ENCODE data around the gene ROR2.

ROR2 gene

DNA sequence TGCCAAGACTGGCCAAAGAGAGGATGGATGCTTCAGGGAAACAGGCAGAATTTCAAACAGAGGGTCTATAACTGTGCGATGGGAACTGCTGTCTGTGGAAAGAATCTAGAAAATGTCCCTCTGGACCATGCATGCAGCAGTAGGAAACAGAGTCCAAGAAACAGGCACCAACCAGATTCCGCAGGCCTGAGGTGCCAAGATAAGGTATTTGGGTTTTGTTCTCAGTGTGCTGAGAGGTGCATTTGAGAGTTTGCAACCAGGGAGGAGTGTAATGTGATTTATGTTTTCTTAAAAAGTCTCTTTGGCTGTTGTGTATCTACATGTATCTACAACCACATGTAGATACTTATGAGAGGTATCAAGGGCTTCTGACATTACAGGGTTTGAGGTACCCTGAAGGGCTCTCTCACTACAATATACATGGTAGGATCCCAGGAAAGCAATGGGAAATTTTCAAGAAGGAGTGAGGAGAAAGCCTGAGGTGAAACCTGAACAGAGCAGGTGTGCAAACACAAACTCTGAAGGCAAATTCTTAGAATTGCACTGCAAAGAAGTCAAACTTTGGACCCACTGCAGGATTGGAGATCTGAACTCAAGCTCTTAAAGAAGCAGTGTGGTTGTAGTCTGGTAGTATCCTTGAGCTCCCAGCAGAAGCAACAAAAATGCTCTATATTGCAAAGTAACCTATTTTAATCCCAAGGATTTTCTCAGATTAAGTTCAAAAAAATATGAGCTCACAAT is 343.6 kb downstream of the ROR2 start:
- H3K36me3 ChIP-seq (ENCODE audit: insufficient read depth, low read length), result no peaks in the 10 kb centered on the region
- H3K4me2 ChIP-seq (ENCODE audit: low read length), result no peak overlapping the region
- no peaks in the 10 kb centered on the region for H3K27me3 ChIP-seq (ENCODE audit: control insufficient read depth, insufficient read depth, low read length)
- H3K4me3 ChIP-seq (ENCODE audit: low read length), result no peak overlapping the region
- H3K9me3 ChIP-seq (replicated peaks; ENCODE audit: low read length), result no peaks in the 10 kb centered on the region
- no peak overlapping the region for H3K9ac ChIP-seq (ENCODE audit: low read depth, low read length)
- H3K4me1 ChIP-seq (ENCODE audit: control insufficient read depth, insufficient read depth, low read length), result no peaks in the 10 kb centered on the region

DNA sequence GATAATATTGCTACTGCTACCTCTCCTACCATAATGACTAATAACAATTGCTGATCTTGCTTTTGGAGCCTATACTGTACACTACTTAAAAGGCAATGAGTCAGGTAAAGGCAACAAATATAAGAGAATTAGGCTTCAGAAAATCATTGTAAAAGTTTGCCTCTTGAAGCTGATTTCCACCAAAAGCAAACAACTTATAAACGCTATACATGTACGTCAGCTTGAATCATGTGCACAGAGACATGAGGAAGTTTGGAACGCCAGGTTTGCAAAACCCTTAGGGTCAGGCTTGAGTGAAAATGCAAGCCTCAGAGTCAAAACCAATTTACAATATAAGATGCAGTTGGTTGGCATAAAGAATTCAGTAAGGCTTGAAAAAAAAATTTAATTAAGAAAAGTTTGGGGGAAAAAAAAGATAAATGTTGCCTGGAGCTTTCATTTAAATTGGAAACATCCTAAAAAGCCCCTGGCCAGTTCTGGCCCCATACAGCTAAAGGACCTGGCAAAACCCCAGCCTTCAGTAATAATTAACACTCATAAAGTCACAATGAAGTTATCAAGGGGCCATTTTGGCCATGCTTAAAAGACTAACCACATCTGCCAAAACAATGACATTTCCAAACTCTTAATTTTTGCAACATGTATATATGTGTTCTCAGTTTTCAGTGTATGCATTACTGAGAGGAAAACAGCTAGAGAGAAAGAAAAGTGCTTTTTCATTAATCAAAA is 345.4 kb downstream of the ROR2 start:
- H3K4me2 ChIP-seq (ENCODE audit: low read length), result no peak overlapping the region
- H3K4me3 ChIP-seq (ENCODE audit: low read length), result no peak overlapping the region
- no peaks in the 10 kb centered on the region for H3K9me3 ChIP-seq (replicated peaks; ENCODE audit: low read length)
- no peak overlapping the region for H3K9ac ChIP-seq (ENCODE audit: low read depth, low read length)
- H3K36me3 ChIP-seq (ENCODE audit: insufficient read depth, low read length), result no peaks in the 10 kb centered on the region
- no peaks in the 10 kb centered on the region for H3K4me1 ChIP-seq (ENCODE audit: control insufficient read depth, insufficient read depth, low read length)
- H3K27me3 ChIP-seq (ENCODE audit: control insufficient read depth, insufficient read depth, low read length), result no peaks in the 10 kb centered on the region

DNA sequence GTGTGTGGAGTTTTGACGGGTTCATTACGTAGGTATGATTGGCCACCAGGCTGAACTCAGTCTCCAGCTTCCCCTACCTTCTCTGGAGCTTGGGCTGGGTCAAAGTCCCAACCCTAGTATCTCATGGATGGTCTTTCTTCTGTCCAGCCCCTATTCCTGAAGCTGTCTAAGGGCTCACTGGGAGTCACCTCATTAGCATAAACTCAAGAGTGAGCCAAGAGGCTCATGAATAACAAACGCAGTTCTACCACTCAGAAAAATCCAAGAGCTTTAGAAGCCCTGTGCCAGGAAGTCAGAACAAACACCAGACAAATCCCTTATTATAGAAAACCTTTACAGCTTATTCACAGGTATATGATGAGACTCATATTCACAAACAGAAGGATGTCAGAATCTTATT is 346.1 kb downstream of the ROR2 start:
- Histone ChIP-seq H3K9ac (ENCODE audit: low read depth, low read length) (no peak overlapping the region), H3K27me3 (ENCODE audit: control insufficient read depth, insufficient read depth, low read length) (no peaks in the 10 kb centered on the region), H3K4me3 (ENCODE audit: low read length) (no peak overlapping the region), H3K4me2 (ENCODE audit: low read length) (no peak overlapping the region), H3K36me3 (ENCODE audit: insufficient read depth, low read length) (no peaks in the 10 kb centered on the region), H3K4me1 (ENCODE audit: control insufficient read depth, insufficient read depth, low read length) (no peaks in the 10 kb centered on the region), H3K9me3 (replicated peaks; ENCODE audit: low read length) (no peaks in the 10 kb centered on the region)

DNA sequence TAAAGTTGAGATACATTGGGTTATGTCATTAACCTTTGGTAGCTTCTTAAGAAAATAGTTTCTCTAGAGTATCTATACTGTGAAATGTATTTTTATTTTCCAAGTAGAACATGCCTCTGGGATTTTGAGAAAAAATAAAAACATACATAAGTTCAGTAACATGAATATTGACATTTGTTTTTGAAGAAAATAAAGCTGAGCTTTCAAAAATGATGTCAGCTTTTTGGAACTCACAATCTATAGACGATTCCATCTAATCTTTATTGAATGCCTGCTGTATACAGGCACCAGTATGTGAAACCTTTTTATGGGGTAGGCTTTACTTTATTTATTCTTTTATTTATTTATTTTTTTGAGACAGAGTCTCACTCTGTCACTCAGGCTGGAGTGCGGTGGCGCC is 350.5 kb downstream of the ROR2 start:
- H3K27me3 ChIP-seq (ENCODE audit: control insufficient read depth, insufficient read depth, low read length), result no peaks in the 10 kb centered on the region
- H3K4me3 ChIP-seq (ENCODE audit: low read length), result no peak overlapping the region
- no peak overlapping the region for H3K4me2 ChIP-seq (ENCODE audit: low read length)
- H3K9ac ChIP-seq (ENCODE audit: low read depth, low read length), result no peak overlapping the region
- no peaks in the 10 kb centered on the region for H3K9me3 ChIP-seq (replicated peaks; ENCODE audit: low read length)
- no peaks in the 10 kb centered on the region for H3K36me3 ChIP-seq (ENCODE audit: insufficient read depth, low read length)
- H3K4me1 ChIP-seq (ENCODE audit: control insufficient read depth, insufficient read depth, low read length), result no peaks in the 10 kb centered on the region

DNA sequence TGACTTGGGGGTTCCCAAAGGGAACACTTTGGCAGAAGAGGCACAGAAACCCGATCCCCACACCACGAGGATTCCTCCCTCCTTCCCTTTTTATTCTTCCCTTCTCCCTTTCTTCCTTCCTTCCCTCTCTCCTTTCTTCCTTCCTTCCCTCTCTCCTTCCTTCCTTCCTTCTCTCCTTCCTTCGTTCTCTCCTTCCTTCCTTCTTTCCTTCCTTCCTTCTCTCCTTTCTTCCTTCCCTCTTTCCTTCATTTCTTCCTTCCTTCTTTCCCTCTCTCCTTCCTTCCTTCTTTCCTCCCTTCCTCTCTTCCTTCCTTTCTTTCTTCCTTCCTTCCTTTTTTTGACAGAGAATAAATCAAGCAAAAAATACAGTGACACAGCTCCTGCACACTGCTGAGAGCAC is 358.4 kb downstream of the ROR2 start:
- Histone ChIP-seq H3K4me2 (ENCODE audit: low read length) (no peak overlapping the region), H3K27me3 (ENCODE audit: control insufficient read depth, insufficient read depth, low read length) (peaks cover 8% of the 10 kb centered on the region), H3K9me3 (replicated peaks; ENCODE audit: low read length) (no peaks in the 10 kb centered on the region), H3K36me3 (ENCODE audit: insufficient read depth, low read length) (no peaks in the 10 kb centered on the region), H3K4me3 (ENCODE audit: low read length) (no peak overlapping the region), H3K4me1 (ENCODE audit: control insufficient read depth, insufficient read depth, low read length) (no peaks in the 10 kb centered on the region), H3K9ac (ENCODE audit: low read depth, low read length) (no peak overlapping the region)

DNA sequence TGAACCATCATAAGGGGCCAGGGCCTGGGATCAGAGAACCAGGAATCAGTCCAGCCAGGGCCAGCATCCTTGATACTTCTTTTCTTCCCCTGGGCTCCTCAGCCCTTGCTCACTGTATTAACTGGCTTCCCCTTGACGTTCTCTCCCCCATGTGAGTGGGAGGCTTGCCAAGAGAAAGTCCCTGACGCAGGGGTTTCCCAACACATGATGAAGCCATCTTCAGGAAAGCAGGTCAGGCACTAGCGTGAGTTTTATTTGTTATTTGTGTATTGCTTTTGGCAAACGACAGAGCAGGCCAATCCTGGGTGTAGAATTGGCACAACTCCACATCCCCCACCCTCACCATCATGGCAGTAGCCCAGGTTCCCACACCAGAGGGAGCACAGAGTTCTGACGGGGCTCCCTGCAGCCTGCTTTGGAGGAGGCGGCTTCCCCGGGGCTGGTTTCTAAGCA is 360.9 kb downstream of the ROR2 start:
- H3K4me3 ChIP-seq (ENCODE audit: low read length), result no peak overlapping the region
- H3K36me3 ChIP-seq (ENCODE audit: insufficient read depth, low read length), result no peaks in the 10 kb centered on the region
- peaks cover 8% of the 10 kb centered on the region for H3K27me3 ChIP-seq (ENCODE audit: control insufficient read depth, insufficient read depth, low read length)
- H3K9me3 ChIP-seq (replicated peaks; ENCODE audit: low read length), result no peaks in the 10 kb centered on the region
- no peak overlapping the region for H3K4me2 ChIP-seq (ENCODE audit: low read length)
- H3K9ac ChIP-seq (ENCODE audit: low read depth, low read length), result no peak overlapping the region
- no peaks in the 10 kb centered on the region for H3K4me1 ChIP-seq (ENCODE audit: control insufficient read depth, insufficient read depth, low read length)

DNA sequence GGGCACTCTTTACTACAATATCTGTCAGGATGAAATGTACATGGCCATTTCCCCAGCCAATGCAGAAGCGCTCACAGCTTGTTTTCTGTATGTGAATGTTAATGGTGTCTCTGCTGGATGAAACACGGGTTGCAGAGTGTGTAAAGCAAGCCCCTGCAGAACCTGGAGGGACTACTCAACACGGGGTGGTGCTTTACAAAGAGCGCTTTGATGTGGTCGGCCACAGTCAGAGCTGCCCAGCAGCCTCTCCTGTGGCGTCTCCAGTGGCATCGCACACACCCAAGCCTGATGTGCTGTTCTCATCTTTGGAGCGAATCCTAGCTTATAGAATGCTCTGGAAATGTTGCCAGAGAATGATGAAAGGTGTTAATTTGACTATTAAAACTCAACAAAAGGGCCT is 363.7 kb downstream of the ROR2 start:
- no peaks in the 10 kb centered on the region for H3K9me3 ChIP-seq (replicated peaks; ENCODE audit: low read length)
- H3K4me3 ChIP-seq (ENCODE audit: low read length), result no peak overlapping the region
- no peak overlapping the region for H3K9ac ChIP-seq (ENCODE audit: low read depth, low read length)
- H3K27me3 ChIP-seq (ENCODE audit: control insufficient read depth, insufficient read depth, low read length), result peaks cover 4% of the 10 kb centered on the region
- no peak overlapping the region for H3K4me2 ChIP-seq (ENCODE audit: low read length)
- no peaks in the 10 kb centered on the region for H3K36me3 ChIP-seq (ENCODE audit: insufficient read depth, low read length)
- H3K4me1 ChIP-seq (ENCODE audit: control insufficient read depth, insufficient read depth, low read length), result no peaks in the 10 kb centered on the region

DNA sequence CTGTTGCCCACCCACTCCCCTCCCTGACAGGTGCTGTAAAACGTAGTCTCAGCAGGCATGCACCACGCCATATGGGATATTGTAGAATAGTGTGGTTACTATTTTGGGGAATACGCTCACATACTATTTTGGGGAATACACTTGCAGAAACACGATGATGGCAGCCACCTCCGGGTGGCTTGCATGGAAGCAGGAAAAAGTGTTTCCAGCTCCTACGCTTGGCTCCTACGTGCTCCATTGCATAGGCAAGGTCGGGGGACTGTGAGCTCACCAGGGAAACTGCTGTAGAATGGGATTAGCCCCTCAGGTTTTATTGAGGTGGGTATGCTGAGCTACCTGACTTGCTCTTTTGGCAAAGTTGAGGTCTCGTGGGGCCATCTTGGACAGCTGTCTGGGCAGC is 366.1 kb downstream of the ROR2 start:
- no peaks in the 10 kb centered on the region for H3K36me3 ChIP-seq (ENCODE audit: insufficient read depth, low read length)
- H3K4me2 ChIP-seq (ENCODE audit: low read length), result no peak overlapping the region
- H3K4me1 ChIP-seq (ENCODE audit: control insufficient read depth, insufficient read depth, low read length), result no peaks in the 10 kb centered on the region
- no peak overlapping the region for H3K9ac ChIP-seq (ENCODE audit: low read depth, low read length)
- no peaks in the 10 kb centered on the region for H3K9me3 ChIP-seq (replicated peaks; ENCODE audit: low read length)
- H3K27me3 ChIP-seq (ENCODE audit: control insufficient read depth, insufficient read depth, low read length), result peaks cover 3% of the 10 kb centered on the region
- no peak overlapping the region for H3K4me3 ChIP-seq (ENCODE audit: low read length)

DNA sequence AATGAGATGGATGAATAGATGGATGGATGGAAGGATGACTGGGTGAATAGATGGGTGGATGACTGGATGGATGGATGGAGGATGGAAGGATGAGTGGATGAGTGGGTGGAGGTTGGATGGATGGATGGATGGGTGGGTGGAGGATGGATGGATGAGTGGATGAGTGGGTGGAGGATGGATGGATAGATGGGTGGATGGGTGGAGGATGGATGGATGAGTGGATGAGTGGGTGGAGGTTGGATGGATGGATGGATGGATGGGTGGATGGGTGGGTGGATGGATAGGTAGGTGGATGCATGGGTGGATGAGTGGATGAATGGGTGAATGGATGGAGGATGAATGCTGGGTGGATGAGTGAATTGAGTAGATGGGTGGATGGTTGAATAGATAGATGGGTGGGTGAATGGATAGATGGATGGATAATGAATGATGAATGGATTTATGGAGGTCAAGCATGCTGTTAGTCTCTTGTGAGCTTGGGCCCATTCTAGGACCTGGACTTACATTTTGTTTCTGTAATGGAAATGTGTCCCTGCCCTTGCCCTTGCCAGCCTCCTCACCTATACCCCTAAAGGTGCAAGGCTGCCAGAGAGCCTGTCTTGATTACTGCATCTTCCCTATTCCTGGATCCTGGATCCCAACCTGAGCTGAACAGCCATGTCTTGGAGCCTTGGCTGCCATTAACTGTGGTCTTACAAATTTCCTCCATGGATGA is 366.7 kb downstream of the ROR2 start:
- no peaks in the 10 kb centered on the region for H3K4me1 ChIP-seq (ENCODE audit: control insufficient read depth, insufficient read depth, low read length)
- H3K9me3 ChIP-seq (replicated peaks; ENCODE audit: low read length), result no peaks in the 10 kb centered on the region
- no peak overlapping the region for H3K4me2 ChIP-seq (ENCODE audit: low read length)
- H3K27me3 ChIP-seq (ENCODE audit: control insufficient read depth, insufficient read depth, low read length), result peaks cover 10% of the 10 kb centered on the region
- H3K36me3 ChIP-seq (ENCODE audit: insufficient read depth, low read length), result no peaks in the 10 kb centered on the region
- H3K9ac ChIP-seq (ENCODE audit: low read depth, low read length), result no peak overlapping the region
- no peak overlapping the region for H3K4me3 ChIP-seq (ENCODE audit: low read length)

DNA sequence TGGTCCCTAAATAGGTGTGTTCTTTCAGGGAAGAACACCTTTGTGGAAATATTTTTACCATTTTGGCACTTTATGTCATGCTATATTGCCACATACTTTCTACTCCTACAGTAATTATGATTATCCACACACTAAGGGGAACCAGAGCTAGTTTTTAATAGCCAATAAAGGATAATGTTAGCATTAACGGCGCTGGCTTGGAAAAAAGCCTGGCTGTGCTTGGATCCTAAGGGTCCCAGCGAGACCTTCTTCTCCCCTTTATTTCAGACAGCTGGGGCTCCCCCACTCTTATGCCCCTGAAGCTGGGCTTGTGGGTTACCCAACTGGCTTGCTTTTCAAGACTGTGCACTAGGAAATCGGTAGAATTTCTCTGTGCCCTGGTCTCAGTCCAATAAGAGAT is 367.8 kb downstream of the ROR2 start:
- no peaks in the 10 kb centered on the region for H3K36me3 ChIP-seq (ENCODE audit: insufficient read depth, low read length)
- H3K4me1 ChIP-seq (ENCODE audit: control insufficient read depth, insufficient read depth, low read length), result no peaks in the 10 kb centered on the region
- H3K9me3 ChIP-seq (replicated peaks; ENCODE audit: low read length), result no peaks in the 10 kb centered on the region
- H3K4me3 ChIP-seq (ENCODE audit: low read length), result no peak overlapping the region
- H3K27me3 ChIP-seq (ENCODE audit: control insufficient read depth, insufficient read depth, low read length), result peaks cover 21% of the 10 kb centered on the region
- no peak overlapping the region for H3K4me2 ChIP-seq (ENCODE audit: low read length)
- H3K9ac ChIP-seq (ENCODE audit: low read depth, low read length), result no peak overlapping the region

DNA sequence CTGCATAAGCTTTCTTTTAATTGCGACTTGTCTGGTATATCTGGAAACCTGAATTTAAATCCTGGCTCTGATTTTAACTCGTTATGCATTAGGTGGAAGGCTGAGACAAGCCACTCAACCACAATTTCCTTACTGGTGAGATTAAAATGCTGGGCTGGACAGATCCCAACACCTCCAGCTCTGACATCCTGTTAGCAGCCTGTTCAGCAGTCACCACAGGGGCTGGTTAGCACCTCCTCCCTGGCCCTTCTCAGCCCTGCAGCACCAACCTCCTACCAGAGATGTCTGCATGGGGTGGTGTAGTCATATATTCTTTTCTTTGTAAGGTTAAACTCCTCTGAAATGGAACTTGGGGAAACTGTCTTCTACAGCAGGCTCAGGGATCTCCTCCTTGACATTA is 369.9 kb downstream of the ROR2 start:
- H3K9me3 ChIP-seq (replicated peaks; ENCODE audit: low read length), result no peaks in the 10 kb centered on the region
- H3K27me3 ChIP-seq (ENCODE audit: control insufficient read depth, insufficient read depth, low read length), result peaks cover 24% of the 10 kb centered on the region
- H3K4me3 ChIP-seq (ENCODE audit: low read length), result no peak overlapping the region
- no peaks in the 10 kb centered on the region for H3K4me1 ChIP-seq (ENCODE audit: control insufficient read depth, insufficient read depth, low read length)
- no peak overlapping the region for H3K9ac ChIP-seq (ENCODE audit: low read depth, low read length)
- H3K36me3 ChIP-seq (ENCODE audit: insufficient read depth, low read length), result no peaks in the 10 kb centered on the region
- no peak overlapping the region for H3K4me2 ChIP-seq (ENCODE audit: low read length)
